Transverse colon (tissue), 4 donors: ENCODE data around the gene TLX2.

ENCODE experiments used
- EP300 ChIP-seq: sonication (generic); formaldehyde crosslinking; IDR thresholded peaks from one replicate; pipeline ENCODE4 v1.6.1; 2017; ENCODE audit warnings: antibody characterized with exemption, low read depth
- POLR2A ChIP-seq: fragments of 450-650 bp; IDR thresholded peaks from one replicate; pipeline ENCODE4 v1.6.1; 2016; ENCODE audit warnings: antibody characterized with exemption, mild to moderate bottlenecking, moderate library complexity
- POLR2AphosphoS5 ChIP-seq, 3 donors: sonication (generic); formaldehyde crosslinking; IDR thresholded peaks; one replicate each; pipeline ENCODE4 v1.6.1; 2016; ENCODE audit warnings: antibody characterized with exemption in 3 of 3
- TF ChIP-seq, protein P1 (sequence below), 5 experiments: fragments of 200-600 bp in 3 of 5; fragments of 450-650 bp in 2 of 5; sonication (generic) in 3 of 5; IDR thresholded peaks; 1 replicate in 2 of 5; 2 replicates in 3 of 5; pipeline ENCODE4 v1.5.1; 2016 to 2017; ENCODE audit warnings: antibody characterized with exemption in 5 of 5, inconsistent platforms in 3 of 5, mild to moderate bottlenecking in 2 of 5, moderate library complexity in 1 of 5

- TF ChIP-seq, protein P1, sequence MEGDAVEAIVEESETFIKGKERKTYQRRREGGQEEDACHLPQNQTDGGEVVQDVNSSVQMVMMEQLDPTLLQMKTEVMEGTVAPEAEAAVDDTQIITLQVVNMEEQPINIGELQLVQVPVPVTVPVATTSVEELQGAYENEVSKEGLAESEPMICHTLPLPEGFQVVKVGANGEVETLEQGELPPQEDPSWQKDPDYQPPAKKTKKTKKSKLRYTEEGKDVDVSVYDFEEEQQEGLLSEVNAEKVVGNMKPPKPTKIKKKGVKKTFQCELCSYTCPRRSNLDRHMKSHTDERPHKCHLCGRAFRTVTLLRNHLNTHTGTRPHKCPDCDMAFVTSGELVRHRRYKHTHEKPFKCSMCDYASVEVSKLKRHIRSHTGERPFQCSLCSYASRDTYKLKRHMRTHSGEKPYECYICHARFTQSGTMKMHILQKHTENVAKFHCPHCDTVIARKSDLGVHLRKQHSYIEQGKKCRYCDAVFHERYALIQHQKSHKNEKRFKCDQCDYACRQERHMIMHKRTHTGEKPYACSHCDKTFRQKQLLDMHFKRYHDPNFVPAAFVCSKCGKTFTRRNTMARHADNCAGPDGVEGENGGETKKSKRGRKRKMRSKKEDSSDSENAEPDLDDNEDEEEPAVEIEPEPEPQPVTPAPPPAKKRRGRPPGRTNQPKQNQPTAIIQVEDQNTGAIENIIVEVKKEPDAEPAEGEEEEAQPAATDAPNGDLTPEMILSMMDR (IDR thresholded peaks at IDR 0.05): no peak
- TF ChIP-seq POLR2A (no peak), POLR2AphosphoS5 (IDR thresholded peaks at IDR 0.05) (no peak), EP300 (no peak)
Observed at GRCh38 chr2:74514368-74515270, at the start of gene TLX2.
